Activated CD4-positive, alpha-beta T cell treated with anti-CD3 and anti-CD28 coated beads for 4 hours (primary cell): ENCODE measurements around the gene TM4SF4.

ENCODE experiments used
- DNase-seq, 2 donors: peaks; one replicate each; pipeline ENCODE4 v3.0.0-alpha.2; 2020

TM4SF4 gene

DNA sequence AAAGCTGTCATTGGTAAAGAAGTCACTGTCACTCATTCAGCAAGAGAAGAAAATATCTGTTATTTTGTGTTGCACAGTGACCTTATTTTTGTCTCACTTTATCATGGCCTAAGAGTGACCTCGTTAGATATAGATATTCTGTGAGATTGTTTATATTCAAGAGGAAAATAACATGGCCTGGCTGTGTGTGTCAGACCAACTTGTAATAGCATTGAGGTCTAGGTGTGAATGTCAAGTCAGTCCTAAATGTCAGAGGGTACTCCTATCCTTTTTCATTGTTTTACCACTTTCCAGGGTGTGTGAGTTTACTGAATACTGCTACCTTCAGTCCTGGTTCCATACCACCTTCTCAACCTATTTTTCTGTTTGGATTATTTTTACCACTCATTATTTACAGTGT, 18.5 kb upstream of the TM4SF4 start:
- DNase-seq, result no peak

DNA sequence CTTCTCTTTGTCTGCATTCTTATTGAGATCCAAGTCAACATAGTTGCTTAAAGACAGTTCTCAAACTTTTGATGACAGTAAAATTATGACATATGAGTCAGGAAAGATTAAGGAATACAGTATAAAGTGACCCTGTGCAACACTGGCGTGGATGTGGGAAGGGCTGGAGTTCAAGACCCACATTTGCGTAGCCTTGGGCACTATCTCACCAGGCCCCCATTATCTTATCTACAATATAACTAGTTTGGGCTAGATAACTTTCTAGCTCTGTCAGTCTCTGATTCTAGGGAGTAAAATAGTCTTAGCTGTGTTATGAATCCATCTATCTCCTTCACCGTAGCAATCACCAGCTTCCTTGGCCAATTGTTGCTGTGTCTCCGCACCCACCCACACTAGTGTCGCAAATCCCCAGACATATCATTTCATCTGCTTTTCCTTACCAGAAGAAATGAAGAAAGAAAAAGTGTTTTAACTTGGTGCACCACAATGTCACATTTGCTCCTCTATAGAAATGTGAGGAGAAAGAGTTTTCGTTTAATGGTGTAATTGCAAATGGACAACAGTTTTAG, 14.9 kb upstream of the TM4SF4 start:
- no peak for DNase-seq

DNA sequence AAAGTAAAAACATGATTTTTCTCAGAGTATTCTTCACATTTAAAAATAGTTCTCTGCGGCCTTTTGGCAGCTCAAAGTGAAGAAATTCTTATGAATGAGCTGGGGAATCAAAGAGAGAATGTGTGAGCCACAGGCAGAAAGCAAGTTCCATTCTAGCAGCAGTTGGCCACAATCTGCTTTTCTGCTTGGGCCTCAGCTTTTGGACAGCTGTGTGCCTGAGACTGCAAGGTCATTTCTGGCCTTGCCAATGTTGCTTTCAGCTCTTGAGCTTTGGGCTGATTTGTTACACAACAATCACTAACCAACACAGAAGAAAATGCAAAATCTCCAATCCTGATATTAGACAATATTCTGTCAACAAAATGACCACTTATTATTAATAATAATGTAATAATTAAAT, 14.4 kb upstream of the TM4SF4 start:
- DNase-seq, result no peak

DNA sequence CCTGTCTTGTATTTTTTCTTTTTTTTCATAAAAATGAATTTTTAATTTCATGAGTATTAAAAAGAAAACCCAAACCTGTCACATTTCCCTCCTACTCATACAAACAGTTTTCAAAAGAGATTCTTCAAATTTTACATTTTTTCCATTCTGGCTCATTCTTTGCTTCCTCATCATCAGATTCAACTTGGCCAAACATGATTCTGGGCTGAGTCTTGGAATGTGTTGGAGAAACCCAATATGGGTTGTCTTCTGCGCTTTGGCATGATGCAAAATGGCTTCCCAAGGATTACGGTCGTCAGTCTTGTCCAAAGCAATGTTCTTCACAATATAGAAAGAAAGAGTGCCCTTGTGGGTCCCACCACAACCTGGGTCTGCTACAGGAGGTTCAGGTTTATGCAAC, 12.4 kb upstream of the TM4SF4 start:
- no peak for DNase-seq

DNA sequence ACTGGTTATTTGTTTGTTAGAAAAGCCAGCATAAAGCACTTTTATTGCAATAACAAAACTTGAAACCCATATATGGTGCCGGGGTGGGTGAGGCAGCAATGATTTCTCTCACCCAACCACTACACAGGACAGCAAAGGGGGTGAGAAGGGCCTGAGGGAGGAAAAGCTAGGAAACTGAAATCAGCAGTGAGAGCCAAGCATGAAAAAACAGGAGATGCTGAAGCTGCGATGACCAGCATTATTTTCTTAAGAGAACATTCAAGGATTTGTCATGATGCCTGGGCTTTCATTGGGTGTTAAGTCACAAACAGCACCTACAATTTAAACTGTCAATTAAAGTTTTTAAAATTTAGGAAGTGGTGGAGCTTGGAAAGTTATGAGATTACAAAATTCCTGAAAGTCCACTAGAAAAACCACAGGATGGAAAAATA, 11.9 kb upstream of the TM4SF4 start:
- no peak for DNase-seq

DNA sequence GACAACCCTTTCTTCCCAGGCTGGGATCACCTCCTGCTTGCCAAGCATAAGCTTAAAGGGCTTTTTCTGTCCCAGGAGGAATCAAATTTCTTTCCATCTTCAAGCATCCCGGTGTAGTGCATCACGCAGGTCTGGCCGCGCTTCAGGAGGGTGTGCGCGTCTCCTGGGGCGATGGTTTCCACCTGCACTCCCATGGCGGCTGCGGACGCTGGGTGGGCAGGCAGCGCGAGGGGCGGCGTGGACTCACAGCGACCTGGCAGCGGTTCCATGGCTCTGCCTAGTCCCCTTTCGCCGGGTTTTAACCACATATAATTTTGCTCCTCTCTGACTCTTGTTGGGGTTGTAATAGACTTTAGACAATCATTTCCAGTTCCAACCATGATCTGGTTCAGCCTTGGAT, 10.6 kb upstream of the TM4SF4 start:
- no peak for DNase-seq

DNA sequence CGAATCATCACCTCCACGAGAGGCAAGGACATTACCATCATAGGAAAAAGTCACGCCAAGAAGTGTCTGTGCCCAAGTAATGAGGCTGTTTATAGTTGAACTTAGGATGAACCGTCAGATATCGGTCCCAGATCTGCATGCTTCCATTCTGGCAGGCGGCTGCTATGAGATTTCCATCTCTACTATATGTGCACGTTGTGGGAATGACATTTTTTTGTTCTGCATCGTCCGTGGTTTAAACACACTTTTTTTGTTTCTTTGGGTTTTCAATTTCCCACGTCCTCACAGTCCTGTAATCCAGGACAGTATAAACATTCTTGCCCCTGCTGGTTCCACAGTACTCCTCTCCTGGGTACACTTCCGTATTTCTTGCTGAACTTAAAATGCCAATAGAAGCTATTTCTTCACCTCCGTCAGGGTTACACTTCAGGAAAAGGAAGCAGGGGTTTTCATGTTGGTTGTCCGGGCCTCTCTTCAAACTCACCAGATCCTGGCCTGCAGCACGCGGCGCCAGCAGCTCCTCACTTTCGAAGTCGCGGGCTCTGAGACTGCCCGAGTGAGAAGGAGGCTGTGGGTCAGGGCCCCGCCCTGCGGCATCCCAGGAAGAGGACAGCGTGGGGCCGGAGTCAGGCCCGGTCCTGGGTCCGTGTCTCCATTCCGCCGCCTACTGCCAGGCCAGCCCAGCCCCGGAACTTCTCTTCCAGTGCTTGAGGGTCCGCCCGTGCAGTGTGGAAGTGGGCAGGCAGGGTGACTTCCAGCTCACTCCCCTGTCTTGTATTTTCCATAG, 9.8 kb upstream of the TM4SF4 start:
- DNase-seq, result no peak

DNA sequence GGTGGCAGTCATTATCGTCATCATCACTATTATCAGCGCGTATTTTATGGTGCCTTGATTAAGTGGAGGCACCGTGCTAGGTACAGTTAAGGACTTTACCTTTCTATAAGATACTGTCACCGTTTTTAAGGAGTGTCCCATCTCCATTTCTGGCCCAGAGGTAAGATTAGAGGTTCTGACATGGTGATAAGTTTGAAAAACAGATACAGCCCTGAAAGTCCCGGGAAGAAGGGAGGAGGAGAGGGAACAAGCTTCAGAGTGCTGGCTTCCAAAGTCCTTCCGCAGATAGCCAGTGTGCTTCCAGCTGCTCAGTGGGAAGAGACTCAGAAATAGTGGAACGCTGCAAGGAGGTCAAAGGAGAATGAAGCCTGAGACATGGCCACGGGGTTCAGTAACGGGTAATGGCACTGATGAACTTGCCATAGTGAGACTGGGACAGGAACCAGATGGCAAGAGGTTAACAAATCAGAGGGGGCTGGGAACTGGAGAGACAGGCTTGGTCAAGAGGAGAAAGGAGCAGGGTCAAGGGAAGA, 9.1 kb upstream of the TM4SF4 start:
- no peak for DNase-seq

DNA sequence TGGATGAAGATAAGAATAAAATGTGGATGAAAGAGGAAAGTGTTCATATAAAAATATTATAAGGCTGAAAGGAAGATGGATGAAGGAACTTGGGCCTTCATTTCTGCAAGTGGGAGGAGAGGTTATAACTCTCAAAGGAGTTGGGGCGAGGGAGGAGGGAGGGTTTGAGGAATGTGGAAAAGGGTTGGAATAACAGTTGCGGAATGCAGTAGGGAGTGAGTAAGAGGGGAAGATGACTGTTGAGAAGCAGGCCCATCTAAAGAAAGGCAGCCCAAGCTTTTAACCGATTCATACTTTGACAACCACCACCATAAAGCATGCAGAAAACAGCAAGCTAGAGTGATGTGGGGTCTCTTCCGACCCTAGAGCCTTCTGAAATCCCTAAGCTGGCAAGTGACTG, 8.3 kb upstream of the TM4SF4 start:
- no peak for DNase-seq

DNA sequence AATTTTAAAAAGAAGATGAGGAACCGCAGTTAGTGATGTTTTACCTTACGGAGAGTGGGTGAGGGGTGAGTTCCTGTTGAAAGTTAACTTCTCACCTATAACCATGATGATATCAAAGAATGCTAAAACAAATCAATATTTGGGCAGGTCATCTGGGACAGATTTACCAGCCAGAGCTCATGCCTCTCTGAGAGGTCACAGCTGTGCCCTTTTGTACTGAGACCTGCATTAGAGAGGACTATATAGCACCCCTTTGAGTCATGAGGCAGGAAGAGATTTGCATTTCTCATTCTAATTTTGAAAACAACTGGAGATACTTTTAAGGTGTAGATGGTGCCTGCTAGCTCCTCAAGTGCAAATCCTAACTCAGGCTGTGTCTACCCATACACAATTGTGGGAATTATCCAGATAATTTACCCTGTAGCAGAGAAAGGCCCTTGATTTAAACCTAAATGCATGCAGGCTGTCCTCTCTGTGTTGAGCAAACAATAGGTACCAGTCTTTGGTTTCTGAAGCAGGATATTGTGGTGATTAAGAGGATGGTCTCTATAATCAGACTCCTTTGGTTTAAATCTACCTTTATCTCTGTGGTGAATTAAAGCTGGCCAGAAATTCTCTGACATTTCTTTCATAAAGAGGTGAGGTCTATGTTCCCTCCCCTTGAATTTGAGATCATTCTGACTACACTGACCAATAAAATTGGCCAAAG, 5.8 kb upstream of the TM4SF4 start:
- no peak for DNase-seq

DNA sequence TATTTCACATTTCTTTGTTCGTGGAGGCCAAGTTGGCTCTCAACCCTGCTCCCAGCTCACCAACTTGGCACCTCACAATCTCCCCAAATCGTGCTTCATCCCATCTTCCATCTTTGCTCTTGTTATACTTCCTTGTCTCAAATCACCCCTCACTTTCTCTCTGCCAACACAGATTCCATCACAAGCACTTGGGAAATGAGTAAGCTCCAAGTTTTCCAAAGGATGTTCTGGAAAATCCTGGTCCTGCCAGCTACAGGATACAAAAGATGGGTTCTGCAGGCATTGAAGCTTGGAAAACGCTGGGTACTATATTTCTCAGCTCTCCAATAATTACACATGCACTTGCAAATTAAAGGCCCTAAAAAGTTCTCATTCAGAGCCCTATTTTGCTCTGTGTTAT, 4.1 kb upstream of the TM4SF4 start:
- DNase-seq, result no peak

DNA sequence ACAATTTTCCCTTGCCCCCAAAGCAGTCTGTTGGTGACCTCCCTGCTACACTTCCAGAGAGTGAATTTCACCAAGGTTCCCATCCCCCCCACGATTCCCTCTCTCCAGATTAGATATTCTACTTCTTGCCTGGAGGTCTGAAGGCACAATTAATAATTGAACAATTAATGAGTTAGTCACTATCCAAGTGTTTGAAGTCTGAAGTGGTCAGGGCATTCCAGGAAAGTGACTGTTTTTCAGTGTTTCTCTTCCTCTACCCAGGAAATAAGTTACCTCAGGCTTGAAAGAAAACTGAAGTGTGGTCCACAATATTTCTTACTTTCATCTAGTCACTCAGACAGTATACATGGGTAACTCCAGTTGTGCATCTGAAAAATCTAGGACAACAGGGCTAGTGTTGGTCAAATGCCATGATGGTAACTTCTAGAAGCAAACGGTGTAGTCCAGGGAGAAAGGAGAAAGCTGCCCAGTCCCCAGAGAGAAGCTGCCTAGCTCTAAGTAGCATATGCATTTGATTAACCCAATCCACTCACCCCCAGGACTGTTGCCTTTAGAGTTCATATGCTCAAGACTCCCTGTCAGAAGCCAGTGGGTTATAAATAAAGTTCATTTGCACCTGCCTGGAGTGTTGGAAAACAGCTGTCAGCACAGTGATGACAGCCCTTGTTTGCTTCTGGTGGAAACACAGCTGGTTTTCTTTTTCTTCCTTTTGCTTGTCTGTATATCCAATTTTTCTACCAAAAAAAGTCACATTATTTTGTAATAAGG, 2.3 kb upstream of the TM4SF4 start:
- DNase-seq, result no peak

DNA sequence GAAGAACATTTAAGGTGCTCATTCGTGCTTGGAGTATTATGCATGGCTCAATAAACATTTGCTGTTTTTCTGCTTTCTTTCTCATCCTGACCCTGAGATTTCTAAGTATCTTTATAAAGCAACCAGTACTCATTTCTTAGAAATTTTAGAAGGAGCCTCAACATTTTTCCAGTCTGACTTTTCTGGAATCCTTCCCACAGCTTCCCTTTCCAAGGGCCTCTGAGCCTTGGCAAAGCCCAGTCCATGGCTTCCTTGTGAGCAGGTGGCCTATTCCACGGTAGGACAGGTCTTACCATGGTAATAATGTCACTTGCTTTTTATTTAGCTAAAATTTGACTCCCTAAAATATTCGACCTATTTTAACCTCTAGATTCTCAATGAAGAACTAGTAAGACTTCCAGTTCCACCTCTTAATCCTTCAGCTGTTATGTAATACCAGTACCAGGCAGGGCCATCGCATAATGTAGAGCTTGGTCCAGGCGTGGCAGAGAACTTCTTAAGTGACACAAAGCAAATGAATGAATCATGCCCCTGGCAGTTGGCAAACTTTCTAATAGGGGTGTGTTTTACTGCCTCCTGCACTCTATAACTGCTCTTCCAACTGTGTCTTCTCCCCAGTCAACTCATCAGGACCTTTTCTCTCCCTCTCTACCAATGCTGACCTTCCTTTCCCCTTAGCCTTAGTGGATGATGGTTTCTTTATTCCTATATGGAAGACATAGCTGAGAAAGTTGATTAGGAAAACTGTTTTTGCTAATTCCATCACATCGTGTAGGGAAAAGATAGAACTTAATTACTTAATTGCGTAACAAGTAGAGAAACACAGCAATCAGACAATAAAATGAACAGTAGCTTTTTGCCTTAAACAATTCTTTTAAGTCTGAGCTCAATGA, 894 bp upstream of the TM4SF4 start:
- no peak for DNase-seq

DNA sequence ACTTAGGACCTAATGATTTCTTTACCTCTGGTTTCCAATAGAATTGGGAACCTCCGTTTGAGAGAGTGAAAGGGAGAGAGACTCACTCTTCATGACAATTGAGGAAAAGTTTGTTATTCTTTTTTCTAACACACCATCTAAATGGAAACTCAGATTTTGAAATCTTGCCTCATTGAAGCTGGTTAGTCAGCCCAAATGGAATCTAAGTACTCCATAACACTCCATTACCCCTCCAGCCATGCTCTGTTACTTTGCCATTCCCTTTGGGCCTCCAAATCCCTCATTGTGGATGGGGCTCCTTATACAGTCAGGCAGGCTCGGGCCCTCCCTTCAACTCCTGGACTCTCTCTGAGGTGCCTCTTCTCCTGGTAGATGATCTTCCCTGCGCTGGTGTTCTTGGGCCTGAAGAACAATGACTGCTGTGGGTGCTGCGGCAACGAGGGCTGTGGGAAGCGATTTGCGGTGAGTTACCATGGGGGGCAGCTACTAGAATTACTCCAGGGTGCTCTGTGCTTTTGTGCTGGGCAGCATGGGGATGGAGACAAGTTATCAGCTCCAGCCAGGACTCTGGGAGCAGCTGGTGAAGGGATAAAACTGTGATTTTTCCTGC, 1.1 kb downstream of the TM4SF4 start:
- no peak for DNase-seq

DNA sequence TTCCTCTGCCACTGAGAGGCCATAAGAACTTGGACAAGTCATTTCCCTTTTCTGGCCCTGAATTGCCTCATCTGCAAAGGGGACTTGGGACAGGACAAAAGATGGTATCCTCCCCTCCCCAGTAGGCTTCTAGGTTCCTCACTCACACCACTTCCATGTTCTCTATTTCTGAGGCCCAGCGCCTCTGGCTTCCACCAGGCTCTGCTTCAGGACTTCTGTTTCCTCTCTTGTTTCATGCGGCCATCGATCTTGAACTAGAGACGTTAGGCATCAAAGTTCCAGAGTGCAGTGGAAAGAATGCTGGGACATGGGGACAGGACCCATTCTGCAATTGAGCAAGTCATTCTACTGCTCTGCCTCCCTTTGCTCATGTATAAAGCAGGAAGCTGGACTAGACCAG, 1.7 kb downstream of the TM4SF4 start:
- DNase-seq, result no peak

DNA sequence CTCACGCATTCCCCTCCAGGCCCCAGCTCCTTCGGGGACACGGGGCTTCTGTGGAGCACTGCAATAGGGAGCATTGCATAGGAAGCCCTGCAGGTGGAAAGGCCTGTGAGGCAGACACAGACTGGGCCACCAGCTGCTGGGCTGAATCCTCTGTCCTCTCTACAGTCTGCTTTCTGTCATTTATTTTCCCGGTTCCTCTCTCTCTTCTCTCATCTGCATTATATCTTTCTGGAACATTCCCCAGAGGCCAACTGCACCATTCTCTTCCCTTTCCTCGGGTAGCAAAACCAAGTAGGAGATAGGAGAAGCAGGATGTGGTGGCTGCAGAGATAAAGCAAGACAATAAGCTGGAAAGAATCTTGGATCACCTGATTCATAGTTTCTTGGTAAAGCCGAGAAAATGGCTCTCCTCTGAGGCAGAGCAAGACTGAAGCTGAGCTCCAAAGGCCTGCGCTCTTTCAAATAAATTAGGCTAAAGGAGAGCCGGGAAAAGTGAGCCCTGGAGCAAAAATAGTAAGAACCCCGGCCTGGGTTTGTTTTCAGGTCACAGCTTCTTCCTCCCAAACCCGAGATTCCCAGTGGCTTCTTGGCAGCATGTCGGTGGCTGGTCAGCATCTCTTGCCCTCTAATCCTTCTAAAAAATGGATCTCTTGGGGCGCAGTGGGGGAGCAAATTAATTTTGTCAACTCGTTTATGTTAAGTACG, 5.3 kb downstream of the TM4SF4 start:
- no peak for DNase-seq

DNA sequence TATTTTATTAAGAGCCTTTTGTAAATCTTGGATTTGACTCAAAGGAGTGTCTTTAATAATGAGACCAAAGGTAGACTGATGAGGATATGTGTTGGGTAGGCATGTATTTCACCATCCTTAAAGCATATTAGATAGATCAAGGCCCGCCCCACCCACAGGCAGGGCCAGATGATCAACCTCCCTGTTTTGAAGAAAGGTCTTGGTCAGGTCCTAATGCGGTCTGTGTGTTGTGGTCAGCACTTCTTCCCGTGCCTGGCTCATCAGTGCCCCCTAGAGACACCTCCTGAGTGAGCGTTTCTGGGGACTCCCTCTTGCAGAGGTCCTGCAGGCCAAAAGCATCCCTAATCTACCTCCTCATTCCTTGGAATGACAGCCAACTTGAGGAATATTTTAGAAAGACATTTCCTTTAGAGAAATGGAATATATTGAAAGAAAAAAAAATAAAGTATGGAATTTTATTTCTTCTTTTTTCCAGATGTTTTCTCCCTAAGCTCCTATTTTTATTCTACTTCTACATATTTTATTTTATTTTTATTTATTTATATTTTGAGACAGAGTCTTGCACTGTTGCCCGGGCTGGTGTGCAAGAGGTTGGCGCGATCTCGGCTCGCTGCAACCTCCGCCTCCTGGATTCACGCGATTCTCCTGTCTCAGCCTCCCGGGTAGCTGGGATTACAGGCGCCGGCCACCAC, 6.0 kb downstream of the TM4SF4 start:
- DNase-seq, result peak in 1 of 2 donors; percentile 1

DNA sequence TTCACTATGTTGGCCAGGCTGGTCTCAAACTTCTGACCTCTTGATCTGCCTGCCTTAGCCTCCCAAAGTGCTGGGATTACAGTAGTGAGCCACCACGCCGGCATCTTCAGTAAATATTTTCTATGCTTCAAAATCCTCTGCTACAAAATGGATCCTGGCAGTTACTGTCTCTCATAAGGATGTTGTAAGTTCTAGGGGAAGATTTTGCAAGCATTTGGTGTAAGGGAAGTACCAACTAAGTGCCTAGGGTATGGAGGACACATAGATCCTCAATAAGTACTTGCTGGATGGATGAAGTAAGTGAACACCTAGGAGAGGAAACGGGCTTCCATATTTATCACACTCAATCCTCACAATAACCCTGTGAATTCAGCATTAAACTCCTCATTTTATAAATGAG, 6.6 kb downstream of the TM4SF4 start:
- DNase-seq, result no peak

DNA sequence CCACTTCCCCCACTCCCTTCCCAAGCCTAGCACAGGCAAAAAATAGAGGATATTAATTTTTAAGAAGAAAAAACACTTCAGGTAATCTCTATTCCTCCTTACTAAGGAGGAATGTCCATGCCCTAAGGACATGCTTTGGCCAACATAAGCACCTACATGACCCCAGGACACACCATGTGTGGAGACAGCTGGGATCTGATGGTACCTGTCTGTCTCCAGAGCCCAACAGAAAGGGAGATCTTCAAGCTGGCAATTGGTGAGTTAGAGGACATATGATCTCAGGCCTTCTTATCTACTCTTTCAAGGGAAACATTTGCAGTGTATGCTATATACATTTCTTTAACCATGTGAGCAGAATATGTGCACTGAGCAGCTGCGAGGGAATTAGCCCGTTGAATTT, 7.0 kb downstream of the TM4SF4 start:
- DNase-seq, result no peak

DNA sequence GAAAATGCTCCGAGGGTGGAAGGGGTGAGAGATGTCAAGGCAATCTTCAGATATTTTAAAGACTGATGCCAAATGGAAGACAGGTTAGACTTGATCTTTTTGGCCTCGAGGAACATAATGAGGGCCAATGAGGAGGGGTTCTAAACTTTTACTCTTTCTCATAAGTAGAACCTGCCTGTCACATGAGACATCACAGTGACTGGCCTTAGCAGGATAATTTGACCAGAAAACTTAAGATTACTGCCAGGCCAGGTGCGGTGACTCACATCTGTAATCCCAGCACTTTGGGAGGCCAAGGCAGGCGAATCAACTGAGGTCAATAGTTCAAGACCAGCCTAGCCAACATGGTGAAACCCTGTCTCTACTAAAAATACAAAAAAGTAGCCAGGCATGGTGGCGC, 12.2 kb downstream of the TM4SF4 start:
- DNase-seq, result no peak
